GF-D8 (cell line): ENCODE data around the gene RGS7.
"Not testable (repeated sequence)": the region's sequence is repeated elsewhere in the genome, so short reads cannot be mapped to it uniquely, and the experiment has no call there.

Experiments used
- DNase-seq: peaks from one replicate; lab custom pipeline; 2025; lab: John Stamatoyannopoulos, UW

Gene RGS7

GRCh38 chr1:241208910-241209379 is 148.1 kb downstream of the RGS7 start:
- DNase-seq = no peak

GRCh38 chr1:241203817-241204216 is 153.2 kb downstream of the RGS7 start:
- DNase-seq = no peak

GRCh38 chr1:241202401-241202800 is 154.6 kb downstream of the RGS7 start:
- no peak for DNase-seq

- DNase-seq = no peak
Measured at GRCh38 chr1:241186716-241187115, 170.3 kb downstream of the RGS7 start.

GRCh38 chr1:241181971-241182370 is 175.0 kb downstream of the RGS7 start:
- DNase-seq = no peak

- no peak for DNase-seq
Measured at GRCh38 chr1:241181471-241181870, 175.5 kb downstream of the RGS7 start.

GRCh38 chr1:241180569-241180968 is 176.4 kb downstream of the RGS7 start:
- DNase-seq = no peak

- no peak for DNase-seq
Measured at GRCh38 chr1:241177660-241178059, 179.3 kb downstream of the RGS7 start.

- DNase-seq = no peak
Measured at GRCh38 chr1:241172486-241172885, 184.5 kb downstream of the RGS7 start.

GRCh38 chr1:241171991-241172390 is 185.0 kb downstream of the RGS7 start:
- no peak for DNase-seq

GRCh38 chr1:241167121-241167630 is 189.8 kb downstream of the RGS7 start:
- no peak for DNase-seq

GRCh38 chr1:241166625-241167024 is 190.4 kb downstream of the RGS7 start:
- no peak for DNase-seq

GRCh38 chr1:241165256-241165655 is 191.7 kb downstream of the RGS7 start:
- DNase-seq = not testable (repeated sequence)

GRCh38 chr1:241163363-241163762 is 193.6 kb downstream of the RGS7 start:
- no peak for DNase-seq

- DNase-seq = no peak
Measured at GRCh38 chr1:241161188-241161689, 195.8 kb downstream of the RGS7 start.

- no peak for DNase-seq
Measured at GRCh38 chr1:241157435-241157834, 199.6 kb downstream of the RGS7 start.

GRCh38 chr1:241156231-241156965 is 200.6 kb downstream of the RGS7 start:
- DNase-seq = no peak

GRCh38 chr1:241145881-241146280 is 211.1 kb downstream of the RGS7 start:
- DNase-seq = no peak

GRCh38 chr1:241143765-241144442 is 213.1 kb downstream of the RGS7 start:
- no peak for DNase-seq

GRCh38 chr1:241142493-241142892 is 214.5 kb downstream of the RGS7 start:
- DNase-seq = no peak

GRCh38 chr1:241141646-241142045 is 215.4 kb downstream of the RGS7 start:
- DNase-seq = not testable (repeated sequence)

GRCh38 chr1:241140670-241141069 is 216.3 kb downstream of the RGS7 start:
- DNase-seq = no peak

GRCh38 chr1:241139047-241139446 is 218.0 kb downstream of the RGS7 start:
- DNase-seq = no peak
